GM12878 (cell line): ENCODE measurements around the gene FIGLA. TPM values are rescaled to one million over a fixed set of nuclear protein-coding genes. Genes with fewer than 3 reads are reported as not detected.

Source experiments
- BCL11A ChIP-seq: IDR thresholded peaks from 2 replicates; pipeline ENCODE4 v1.6.1; 2011; ENCODE audit warnings: low read depth, low read length
- CHD1 ChIP-seq: IDR thresholded peaks from 2 replicates; pipeline ENCODE4 v1.6.1; 2012; ENCODE audit warnings: low read depth, low read length, improper control_type of control experiment
- EED ChIP-seq: sonication (generic); IDR thresholded peaks from 2 replicates; pipeline ENCODE4 v1.6.1; 2016; ENCODE audit warnings: antibody characterized with exemption, low read depth
- POLR2AphosphoS5 ChIP-seq: IDR thresholded peaks from 2 replicates; pipeline ENCODE4 v1.6.1; 2011; ENCODE audit warnings: mild to moderate bottlenecking, low read length, inconsistent platforms
- RAD51 ChIP-seq: fragments of 450-650 bp; IDR thresholded peaks from 2 replicates; pipeline ENCODE4 v1.6.1; 2016; ENCODE audit warnings: moderate library complexity, mild to moderate bottlenecking, inconsistent platforms
- SKIL ChIP-seq: fragments of 450-650 bp; IDR thresholded peaks from 2 replicates; pipeline ENCODE4 v1.6.1; 2017; ENCODE audit warnings: mild to moderate bottlenecking, low read depth, inconsistent platforms; ENCODE audit not compliant: poor library complexity, severe bottlenecking
- YBX1 ChIP-seq: fragments of 450-650 bp; IDR thresholded peaks from 2 replicates; pipeline ENCODE4 v1.6.1; 2016; ENCODE audit warnings: antibody characterized with exemption
- YY1 ChIP-seq: IDR thresholded peaks from 2 replicates; pipeline ENCODE4 v1.6.1; 2011; ENCODE audit warnings: low read depth, mild to moderate bottlenecking, low read length
- ZBTB40 ChIP-seq: fragments of 450-650 bp; IDR thresholded peaks from 2 replicates; pipeline ENCODE4 v1.6.1; 2016; ENCODE audit warnings: mild to moderate bottlenecking, moderate library complexity, borderline replicate concordance
- ZNF592 ChIP-seq: fragments of 450-650 bp; IDR thresholded peaks from 2 replicates; pipeline ENCODE4 v1.6.1; 2017; ENCODE audit warnings: mild to moderate bottlenecking, moderate library complexity
- polyA plus RNA-seq, 11 experiments: library from polyadenylated mRNA; depleted of rRNA in 4 of 11; unstranded in 6 of 11; stranded (reverse) in 5 of 11; fragments of >200 nt; fragmentation: Nextera tagmentation in 4 of 11; fragmentation: Illumina TruSeq in 1 of 11; extraction: Ambion mirVana in 4 of 11; extraction: Trizol in 1 of 11; gene quantifications; 1 replicate in 1 of 11; 2 replicates in 10 of 11; pipeline versions ENCODE4 v1.2.1 to v1.2.3, GENCODE V29; 2011 to 2016; ENCODE audit warnings: inconsistent platforms in 2 of 11, missing spikeins in 2 of 11, low read depth in 1 of 11
- total RNA-seq, 4 experiments: library from RNA; depleted of rRNA in 3 of 4; stranded (reverse); fragments of >200 nt in 3 of 4; fragmentation: Illumina TruSeq in 1 of 4; extraction: Trizol in 1 of 4; gene quantifications; 2 replicates each; pipeline versions ENCODE4 v1.2.1 to v1.2.3, GENCODE V29; 2013 to 2021

The FIGLA gene
- total and polyA plus RNA-seq, 10 of the 15 experiments (the other 5 are each of a cell fraction or from before 2014, with no cell fraction given) = not detected

GRCh38 chr2:70768590-70769085 lies 21.8 kb downstream of the FIGLA start (continued):
- TF ChIP-seq ZNF592 (no peak), ZBTB40 (no peak), EED (no peak), SKIL (no peak), POLR2AphosphoS5 (no peak), RAD51 (no peak), YY1 (no peak), YBX1 (no peak), BCL11A (no peak), CHD1 (no peak)
- TF ChIP-seq, all 136 proteins: peak for 0
